H1 (cell line): ENCODE results near the gene UMOD. TPM values are rescaled to one million over a fixed set of nuclear protein-coding genes. Genes with fewer than 3 reads are reported as not detected.

Experiments used
- BCL11A ChIP-seq, 2 experiments: IDR thresholded peaks; one replicate each; pipeline ENCODE4 v1.6.1; 2011; ENCODE audit warnings: low read depth in 2 of 2, low read length in 2 of 2, mild to moderate bottlenecking in 2 of 2
- BRCA1 ChIP-seq: IDR thresholded peaks from 2 replicates; pipeline ENCODE4 v1.6.1; 2012; ENCODE audit warnings: low read depth, low read length, improper control_type of control experiment
- EP300 ChIP-seq, 2 experiments: IDR thresholded peaks; 1 replicate in 1 of 2; 2 replicates in 1 of 2; pipeline ENCODE4 v1.6.1; 2011 to 2012; ENCODE audit warnings: low read depth in 2 of 2, low read length in 2 of 2, mild to moderate bottlenecking in 2 of 2, borderline replicate concordance in 1 of 2, inconsistent platforms in 1 of 2, moderate library complexity in 1 of 2
- FOSL1 ChIP-seq: IDR thresholded peaks from 2 replicates; pipeline ENCODE4 v1.6.1; 2011; ENCODE audit warnings: mild to moderate bottlenecking, low read depth, low read length, moderate library complexity; ENCODE audit not compliant: insufficient read depth
- SAP30 ChIP-seq: fragments of 300-600 bp; sonication (generic); IDR thresholded peaks from 2 replicates; pipeline ENCODE4 v1.7.1; 2012; ENCODE audit warnings: low read length, moderate library complexity, mild to moderate bottlenecking, inconsistent platforms; ENCODE audit not compliant: insufficient read depth, insufficient replicate concordance
- TAF1 ChIP-seq: IDR thresholded peaks from 2 replicates; pipeline ENCODE4 v1.6.1; 2011; ENCODE audit warnings: mild to moderate bottlenecking, low read depth, low read length
- TBP ChIP-seq: IDR thresholded peaks from 2 replicates; pipeline ENCODE4 v1.6.1; 2011; ENCODE audit warnings: low read depth, low read length, improper control_type of control experiment
- TEAD4 ChIP-seq: IDR thresholded peaks from 2 replicates; pipeline ENCODE4 v1.6.1; 2012; ENCODE audit warnings: low read depth, low read length, inconsistent platforms, mixed read lengths
- polyA plus RNA-seq, 7 experiments: library from polyadenylated mRNA; depleted of rRNA in 3 of 7; stranded (reverse) in 5 of 7; unstranded in 2 of 7; fragments of >200 nt in 5 of 7; fragments of 200-250 nt in 2 of 7; gene quantifications; 1 replicate in 5 of 7; 2 replicates in 1 of 7; 4 replicates in 1 of 7; pipeline versions ENCODE4 v1.2.1 to v1.2.3, GENCODE V29; 2011 to 2013; ENCODE audit warnings: missing spikeins in 2 of 7, mixed read lengths in 2 of 7
- total RNA-seq: library from RNA; stranded (reverse); fragmentation: NEBNext Ultra II Directional; extraction: Animal tissue kit (Norgen Biotek cat#: 25700); gene quantifications from 2 replicates; pipeline ENCODE4 v1.2.1, GENCODE V29; 2021
- TF ChIP-seq, protein P1 (sequence below): fragments of 300-600 bp; sonication (generic); IDR thresholded peaks from 2 replicates; pipeline ENCODE4 v1.7.1; 2012; ENCODE audit warnings: low read length, moderate library complexity, mild to moderate bottlenecking, inconsistent platforms; ENCODE audit not compliant: insufficient replicate concordance
- TF ChIP-seq, protein P2 (sequence below): IDR thresholded peaks from 2 replicates; pipeline ENCODE4 v1.6.1; 2012; ENCODE audit warnings: low read length, inconsistent platforms

UMOD gene
- total and polyA plus RNA-seq, 2 of the 8 experiments (the other 6 are each of a cell fraction or from before 2014, with no cell fraction given) = not detected

- TF ChIP-seq, protein P1, sequence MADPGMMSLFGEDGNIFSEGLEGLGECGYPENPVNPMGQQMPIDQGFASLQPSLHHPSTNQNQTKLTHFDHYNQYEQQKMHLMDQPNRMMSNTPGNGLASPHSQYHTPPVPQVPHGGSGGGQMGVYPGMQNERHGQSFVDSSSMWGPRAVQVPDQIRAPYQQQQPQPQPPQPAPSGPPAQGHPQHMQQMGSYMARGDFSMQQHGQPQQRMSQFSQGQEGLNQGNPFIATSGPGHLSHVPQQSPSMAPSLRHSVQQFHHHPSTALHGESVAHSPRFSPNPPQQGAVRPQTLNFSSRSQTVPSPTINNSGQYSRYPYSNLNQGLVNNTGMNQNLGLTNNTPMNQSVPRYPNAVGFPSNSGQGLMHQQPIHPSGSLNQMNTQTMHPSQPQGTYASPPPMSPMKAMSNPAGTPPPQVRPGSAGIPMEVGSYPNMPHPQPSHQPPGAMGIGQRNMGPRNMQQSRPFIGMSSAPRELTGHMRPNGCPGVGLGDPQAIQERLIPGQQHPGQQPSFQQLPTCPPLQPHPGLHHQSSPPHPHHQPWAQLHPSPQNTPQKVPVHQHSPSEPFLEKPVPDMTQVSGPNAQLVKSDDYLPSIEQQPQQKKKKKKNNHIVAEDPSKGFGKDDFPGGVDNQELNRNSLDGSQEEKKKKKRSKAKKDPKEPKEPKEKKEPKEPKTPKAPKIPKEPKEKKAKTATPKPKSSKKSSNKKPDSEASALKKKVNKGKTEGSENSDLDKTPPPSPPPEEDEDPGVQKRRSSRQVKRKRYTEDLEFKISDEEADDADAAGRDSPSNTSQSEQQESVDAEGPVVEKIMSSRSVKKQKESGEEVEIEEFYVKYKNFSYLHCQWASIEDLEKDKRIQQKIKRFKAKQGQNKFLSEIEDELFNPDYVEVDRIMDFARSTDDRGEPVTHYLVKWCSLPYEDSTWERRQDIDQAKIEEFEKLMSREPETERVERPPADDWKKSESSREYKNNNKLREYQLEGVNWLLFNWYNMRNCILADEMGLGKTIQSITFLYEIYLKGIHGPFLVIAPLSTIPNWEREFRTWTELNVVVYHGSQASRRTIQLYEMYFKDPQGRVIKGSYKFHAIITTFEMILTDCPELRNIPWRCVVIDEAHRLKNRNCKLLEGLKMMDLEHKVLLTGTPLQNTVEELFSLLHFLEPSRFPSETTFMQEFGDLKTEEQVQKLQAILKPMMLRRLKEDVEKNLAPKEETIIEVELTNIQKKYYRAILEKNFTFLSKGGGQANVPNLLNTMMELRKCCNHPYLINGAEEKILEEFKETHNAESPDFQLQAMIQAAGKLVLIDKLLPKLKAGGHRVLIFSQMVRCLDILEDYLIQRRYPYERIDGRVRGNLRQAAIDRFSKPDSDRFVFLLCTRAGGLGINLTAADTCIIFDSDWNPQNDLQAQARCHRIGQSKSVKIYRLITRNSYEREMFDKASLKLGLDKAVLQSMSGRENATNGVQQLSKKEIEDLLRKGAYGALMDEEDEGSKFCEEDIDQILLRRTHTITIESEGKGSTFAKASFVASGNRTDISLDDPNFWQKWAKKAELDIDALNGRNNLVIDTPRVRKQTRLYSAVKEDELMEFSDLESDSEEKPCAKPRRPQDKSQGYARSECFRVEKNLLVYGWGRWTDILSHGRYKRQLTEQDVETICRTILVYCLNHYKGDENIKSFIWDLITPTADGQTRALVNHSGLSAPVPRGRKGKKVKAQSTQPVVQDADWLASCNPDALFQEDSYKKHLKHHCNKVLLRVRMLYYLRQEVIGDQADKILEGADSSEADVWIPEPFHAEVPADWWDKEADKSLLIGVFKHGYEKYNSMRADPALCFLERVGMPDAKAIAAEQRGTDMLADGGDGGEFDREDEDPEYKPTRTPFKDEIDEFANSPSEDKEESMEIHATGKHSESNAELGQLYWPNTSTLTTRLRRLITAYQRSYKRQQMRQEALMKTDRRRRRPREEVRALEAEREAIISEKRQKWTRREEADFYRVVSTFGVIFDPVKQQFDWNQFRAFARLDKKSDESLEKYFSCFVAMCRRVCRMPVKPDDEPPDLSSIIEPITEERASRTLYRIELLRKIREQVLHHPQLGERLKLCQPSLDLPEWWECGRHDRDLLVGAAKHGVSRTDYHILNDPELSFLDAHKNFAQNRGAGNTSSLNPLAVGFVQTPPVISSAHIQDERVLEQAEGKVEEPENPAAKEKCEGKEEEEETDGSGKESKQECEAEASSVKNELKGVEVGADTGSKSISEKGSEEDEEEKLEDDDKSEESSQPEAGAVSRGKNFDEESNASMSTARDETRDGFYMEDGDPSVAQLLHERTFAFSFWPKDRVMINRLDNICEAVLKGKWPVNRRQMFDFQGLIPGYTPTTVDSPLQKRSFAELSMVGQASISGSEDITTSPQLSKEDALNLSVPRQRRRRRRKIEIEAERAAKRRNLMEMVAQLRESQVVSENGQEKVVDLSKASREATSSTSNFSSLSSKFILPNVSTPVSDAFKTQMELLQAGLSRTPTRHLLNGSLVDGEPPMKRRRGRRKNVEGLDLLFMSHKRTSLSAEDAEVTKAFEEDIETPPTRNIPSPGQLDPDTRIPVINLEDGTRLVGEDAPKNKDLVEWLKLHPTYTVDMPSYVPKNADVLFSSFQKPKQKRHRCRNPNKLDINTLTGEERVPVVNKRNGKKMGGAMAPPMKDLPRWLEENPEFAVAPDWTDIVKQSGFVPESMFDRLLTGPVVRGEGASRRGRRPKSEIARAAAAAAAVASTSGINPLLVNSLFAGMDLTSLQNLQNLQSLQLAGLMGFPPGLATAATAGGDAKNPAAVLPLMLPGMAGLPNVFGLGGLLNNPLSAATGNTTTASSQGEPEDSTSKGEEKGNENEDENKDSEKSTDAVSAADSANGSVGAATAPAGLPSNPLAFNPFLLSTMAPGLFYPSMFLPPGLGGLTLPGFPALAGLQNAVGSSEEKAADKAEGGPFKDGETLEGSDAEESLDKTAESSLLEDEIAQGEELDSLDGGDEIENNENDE = no peak
- no peak for TF ChIP-seq SAP30
- no peak for TF ChIP-seq TAF1
- TF ChIP-seq BRCA1 = no peak
- no peak for TF ChIP-seq TBP
- no peak for TF ChIP-seq TEAD4
- TF ChIP-seq EP300 (IDR thresholded peaks at IDR 0.05; ENCODE audit: borderline replicate concordance in 1 of 2, low read depth in 2 of 2, low read length in 2 of 2) = no peak
- no peak for TF ChIP-seq FOSL1
- TF ChIP-seq, protein P2, sequence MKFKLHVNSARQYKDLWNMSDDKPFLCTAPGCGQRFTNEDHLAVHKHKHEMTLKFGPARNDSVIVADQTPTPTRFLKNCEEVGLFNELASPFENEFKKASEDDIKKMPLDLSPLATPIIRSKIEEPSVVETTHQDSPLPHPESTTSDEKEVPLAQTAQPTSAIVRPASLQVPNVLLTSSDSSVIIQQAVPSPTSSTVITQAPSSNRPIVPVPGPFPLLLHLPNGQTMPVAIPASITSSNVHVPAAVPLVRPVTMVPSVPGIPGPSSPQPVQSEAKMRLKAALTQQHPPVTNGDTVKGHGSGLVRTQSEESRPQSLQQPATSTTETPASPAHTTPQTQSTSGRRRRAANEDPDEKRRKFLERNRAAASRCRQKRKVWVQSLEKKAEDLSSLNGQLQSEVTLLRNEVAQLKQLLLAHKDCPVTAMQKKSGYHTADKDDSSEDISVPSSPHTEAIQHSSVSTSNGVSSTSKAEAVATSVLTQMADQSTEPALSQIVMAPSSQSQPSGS = no peak
- TF ChIP-seq BCL11A (IDR thresholded peaks at IDR 0.05; ENCODE audit: low read depth in 2 of 2, low read length in 2 of 2) = no peak
Observed at GRCh38 chr16:20325005-20325404, 27.5 kb downstream of the UMOD start (continued).
